GM18873 (cell line): Measurements from ENCODE around the gene SPATC1L.

Source experiments
- ATAC-seq: cut with Tn5 transposase; IDR thresholded peaks from one replicate; pipeline ENCODE4 v1.9.1; 2021; ENCODE audit warnings: mild to moderate bottlenecking, moderate library complexity, moderate number of reproducible peaks; ENCODE audit not compliant: unreplicated experiment, low FRiP score

SPATC1L gene

DNA sequence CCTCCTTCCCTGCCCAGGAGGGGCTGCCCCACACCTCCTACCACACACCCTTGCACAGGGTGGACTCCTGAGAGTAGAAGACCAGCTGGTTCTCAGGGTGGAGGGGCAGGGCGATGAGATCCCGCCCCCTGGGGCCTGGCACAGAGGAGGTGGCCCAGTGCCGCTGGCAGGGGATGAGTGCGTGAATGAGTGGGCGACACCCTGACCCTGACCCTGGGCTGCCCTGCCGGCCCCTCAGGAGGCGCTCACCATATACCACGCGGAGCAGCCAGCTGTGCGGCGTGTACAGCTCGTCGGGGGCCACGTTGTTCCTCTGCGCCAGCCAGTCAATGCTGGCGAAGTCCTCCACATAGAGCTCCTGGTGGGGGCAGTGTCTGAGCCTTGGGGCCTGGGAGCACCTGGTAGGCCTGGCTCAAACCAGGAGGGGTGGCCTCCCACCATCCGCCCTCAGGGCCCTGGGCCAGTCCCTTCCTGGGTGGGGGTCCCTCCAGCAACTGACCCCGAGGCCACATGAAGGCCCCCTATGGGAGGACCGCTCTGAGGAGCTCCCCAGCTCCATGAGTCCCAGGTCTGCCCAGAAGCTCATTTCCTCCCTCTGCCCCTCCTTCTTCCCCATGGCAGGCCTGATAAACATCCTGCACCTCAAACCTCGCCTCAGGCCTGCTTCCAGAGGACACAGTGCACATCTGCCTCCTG, 31.3 kb upstream of the SPATC1L start:
- no peak for ATAC-seq

DNA sequence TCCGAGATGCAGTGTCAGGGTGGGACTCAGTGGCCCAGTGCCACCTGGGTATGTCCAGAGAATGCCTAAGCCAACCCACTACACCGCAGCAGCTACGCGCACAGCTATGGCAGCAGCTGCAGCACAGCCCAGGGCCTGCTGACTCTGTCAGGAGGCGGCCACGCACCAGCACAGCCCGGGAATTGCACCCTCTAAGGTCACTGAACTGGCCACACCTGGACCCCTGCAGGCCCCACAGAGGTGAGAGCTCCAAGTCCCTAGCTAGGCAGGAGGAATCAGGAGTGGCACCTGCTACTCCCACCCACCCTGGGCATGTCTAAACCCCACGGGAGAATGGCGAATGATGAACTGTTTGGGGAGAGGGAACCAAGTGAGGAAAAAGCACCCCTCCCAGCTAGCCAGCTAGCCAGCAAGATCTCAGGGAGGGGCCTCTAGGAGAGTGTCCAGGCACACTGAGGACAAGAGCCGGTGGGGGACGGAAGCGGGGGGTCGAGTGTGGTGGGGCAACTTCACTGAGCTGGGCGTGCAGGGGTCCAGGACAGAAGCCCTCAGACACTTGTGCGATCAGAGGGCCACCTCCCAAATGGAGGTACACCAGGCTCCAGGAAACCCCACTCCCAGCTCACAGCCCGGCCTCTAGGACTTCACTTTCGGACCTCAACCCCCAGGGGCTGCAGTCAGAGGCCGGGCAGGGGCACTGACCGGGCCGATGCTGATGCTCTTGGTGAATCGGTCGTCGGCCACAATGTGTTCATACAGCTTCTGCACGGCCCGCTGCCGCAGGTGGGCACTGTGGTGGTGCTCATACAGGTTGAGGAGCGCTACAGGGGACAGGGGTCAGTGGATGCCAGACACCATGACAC, 30.4 kb upstream of the SPATC1L start:
- ATAC-seq = no peak

DNA sequence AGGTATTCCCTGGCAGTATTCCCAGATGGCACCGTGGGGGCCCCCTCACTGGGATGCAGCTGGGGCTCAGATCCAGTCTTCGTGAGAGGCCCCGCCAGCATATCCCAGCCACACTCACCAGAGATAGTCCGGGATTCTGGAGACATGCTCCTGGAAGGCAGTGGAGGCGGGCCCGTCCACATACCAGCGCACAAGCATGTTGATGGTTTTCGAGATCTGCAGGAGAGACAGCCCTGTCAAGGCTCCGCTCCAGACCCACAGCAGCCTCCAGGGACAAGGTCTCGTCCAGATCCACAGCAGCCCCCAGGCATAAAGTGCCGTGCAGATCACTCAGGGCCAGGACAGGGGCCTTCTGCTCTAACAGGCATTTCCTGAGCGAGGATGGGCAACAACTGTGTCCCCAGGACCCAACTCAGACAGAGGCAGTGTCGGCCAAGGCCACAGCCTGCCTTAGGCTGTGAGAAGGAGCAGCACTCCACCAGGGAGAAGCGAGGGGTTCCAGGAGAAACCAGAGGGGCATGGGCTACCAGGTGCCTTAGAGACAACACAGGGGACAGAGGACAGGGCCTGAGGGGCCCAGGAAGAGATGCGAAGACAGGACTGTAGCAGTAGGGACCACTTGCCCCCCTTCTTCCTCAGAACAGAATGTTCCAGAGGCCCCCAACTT, 29.5 kb upstream of the SPATC1L start:
- no peak for ATAC-seq

DNA sequence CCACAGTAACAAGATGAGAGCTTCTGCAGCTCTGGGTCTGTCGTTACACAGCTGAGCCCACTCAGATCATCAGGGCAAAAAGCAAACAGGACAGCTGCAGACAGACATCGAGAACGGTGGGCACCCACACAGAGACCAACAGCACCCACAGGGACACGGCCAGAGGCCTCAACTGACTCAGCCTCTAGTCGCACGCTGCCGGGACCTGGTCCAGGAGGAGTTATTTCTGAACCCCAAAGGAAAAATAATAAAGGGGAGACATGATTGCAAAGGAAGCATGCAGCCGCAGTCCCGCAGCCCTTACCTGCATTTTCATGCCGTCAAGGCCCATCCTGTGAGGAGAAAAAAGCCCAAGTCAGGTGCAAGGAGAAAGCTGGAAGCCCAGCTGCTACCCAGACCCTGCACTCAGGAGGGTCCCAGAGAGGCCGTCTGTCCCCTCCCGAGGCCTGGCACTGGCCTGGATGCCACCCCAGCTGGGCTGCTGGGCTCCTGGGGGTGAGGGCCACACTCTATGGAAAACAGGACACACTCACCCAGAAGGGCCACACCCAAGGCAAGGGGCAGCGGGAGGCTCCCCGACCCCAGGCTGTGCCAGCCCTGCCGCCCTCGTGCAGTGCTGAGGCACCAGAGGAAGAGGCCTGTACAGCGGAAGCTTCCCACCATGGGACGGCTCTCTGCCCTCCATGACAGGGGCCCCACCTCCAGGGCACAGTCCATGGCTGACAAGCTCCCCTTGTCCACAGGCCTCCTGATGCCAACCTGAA, 28.6 kb upstream of the SPATC1L start:
- no peak for ATAC-seq

DNA sequence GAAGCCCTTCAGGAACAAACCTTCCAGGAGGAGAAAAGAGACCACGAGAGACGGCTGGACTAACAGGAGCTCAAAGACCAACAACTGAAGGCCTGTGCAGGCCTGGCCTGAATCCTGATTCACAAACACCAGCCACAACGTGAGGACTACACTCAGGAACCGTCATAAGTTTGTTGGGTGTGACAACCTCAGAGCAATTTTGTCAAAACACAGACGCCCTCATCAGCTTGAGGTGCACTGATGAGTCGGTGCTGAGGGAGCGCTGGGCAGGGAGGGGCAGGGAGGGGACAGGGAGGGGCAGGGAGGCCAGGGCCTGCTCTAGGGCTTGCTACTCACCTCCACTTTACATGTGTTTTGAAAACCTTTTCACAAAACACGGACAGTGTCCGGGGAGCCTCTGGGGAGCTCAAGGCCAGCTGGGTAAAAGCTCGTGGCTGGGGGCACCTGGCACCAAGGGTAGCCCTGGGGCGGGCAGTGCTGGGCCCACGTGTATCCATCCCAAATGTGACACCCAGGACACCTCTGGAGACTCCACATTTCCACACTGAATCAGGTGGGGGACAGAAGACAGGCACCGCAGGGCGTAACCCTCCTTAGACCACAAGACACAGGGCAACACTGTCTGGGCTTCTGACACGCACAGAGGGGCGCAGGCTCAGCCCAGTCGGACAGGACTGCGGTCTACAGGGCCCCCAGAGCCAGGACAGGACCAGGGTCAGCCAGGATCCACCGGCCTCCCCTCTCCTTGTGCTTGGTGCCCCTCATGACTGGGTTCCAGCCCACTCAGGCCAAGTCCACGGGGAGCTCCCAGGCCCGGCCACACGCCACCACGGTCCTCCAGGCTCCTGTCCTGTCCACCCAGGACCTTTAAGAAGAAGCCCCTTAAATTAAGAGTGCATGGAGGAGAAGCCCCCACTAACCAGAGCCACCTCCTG, 27.8 kb upstream of the SPATC1L start:
- no peak for ATAC-seq

DNA sequence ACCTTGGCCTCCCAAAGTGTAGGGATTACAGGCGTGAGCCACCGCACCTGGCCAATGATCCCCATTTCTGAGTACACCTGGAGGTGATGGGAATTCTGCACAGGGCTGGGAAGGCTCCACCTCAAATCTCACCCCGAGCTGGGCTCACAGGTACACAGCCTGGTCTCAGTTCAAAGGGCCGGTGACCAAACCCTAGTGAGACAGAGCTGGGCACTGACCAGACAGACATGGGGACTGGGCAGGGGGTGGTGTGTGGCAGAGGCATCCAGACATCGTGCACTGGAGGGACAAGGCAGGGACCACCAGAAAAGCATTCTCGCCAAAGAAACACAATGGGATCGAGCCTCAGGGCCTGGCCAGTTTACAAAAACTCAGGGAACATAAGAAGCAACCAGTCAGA, 27.1 kb upstream of the SPATC1L start:
- no peak for ATAC-seq

DNA sequence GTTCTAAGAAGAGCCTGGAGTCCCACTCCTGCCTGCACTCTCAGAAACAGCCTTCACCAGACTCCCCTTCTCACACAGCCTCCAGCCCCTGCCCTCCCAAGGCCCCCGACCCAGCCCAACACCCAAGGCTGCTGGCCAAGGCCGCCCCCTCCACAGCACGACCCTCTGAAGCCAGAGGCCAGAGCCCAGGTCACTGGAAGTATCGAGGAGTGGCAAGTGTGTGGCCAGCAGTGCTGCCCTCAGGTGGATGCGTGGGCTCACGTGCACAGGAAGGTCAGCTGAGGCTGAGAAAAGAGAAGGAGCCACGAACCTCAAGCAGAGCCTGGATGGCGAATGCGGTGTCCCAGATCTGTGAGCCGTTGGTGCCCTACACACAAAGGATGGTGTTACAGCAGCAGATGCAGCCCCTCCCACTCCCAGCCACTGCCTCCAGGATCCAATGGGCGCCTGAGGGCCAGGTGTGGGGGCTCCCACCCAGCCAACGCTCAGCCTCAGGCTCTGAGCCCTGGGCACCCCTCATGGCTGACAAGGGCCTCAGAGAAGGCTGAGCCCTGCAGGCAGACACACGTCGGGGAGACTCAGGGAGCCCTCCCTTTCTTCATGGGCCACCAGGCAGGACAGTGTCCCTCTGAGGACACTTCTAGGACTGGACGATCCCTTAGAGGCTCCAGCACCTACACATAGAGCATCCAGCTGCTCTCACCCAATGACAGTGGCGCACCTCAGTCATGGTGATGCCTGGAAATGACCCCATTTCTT, 26.3 kb upstream of the SPATC1L start:
- ATAC-seq = no peak

DNA sequence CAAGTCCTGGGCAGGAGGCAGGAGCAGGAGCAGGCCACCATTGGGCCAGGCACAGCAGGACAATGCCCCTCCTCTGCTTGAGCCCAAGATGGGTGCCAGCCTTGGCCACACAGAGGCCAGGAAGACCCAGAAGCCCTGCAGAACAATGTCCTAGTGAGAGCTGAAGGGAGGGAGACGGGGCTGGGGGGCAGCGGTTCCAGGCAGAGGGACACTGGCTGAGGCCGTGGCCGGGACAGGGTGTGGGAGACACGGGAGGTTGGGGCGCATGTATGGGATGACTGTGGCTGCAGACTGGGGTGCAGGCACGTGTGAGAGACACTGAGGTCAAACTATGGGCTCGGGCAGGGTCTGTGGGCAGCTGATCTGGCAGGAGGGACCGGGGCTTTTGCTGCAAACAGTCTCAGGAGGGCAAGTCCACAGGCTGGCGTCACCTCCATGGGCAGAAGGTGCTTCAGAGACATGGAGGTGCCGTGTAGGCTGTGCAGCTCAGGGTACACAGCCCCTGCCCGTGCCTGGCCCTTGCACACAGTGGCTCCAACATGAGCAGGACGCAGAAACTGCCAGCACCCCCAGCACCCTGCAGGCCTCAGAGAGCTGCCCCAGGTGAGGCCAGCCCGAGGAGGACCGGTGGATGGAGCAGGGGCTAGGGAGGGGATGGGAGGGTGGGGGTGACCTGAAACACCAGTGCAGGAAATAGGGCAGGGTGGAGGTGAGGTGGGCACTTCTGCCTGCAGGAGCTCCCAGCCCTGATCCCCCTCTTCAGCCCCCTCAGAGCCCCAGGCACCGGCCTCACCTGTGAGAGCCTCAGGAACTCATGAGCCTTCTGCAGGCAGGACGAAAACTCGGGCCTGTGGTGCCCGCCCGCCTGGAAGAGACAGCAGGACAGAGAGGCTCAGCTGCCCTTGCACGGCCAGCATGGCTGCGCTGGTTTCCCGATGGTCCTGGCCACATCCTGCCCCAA, 24.8 kb upstream of the SPATC1L start:
- no peak for ATAC-seq

DNA sequence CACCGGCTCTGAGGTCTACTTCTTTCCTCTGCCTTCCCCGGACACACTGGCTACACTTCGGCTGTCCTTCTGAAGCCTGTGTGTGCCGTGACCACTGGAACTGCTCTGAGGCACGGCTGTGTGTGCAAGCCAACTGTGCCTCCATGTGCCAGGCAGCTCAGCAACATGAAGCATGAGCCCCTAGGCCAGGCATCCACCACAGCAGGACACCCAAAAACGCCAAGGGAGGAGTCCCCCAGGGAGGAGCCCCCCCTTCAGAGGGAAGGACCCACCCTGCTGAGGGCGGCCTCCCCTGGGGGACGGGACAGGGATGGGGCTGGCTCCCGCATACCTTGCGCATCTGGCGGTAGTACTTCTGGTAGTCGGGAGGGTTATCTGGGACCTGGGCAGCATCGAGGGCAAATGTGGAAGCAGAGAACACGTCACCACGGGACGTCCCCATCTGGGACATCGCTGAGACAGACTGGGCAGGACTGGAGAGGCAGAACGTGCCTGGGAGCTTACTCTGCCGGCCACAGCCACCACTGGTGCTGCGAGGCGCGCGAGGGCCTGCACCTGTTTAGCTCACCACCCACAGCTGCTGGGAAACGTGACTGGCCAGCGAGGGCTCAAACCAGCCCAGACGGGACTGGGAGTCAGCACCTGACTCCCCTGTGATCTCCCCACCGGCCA, 23.8 kb upstream of the SPATC1L start:
- ATAC-seq = no peak

DNA sequence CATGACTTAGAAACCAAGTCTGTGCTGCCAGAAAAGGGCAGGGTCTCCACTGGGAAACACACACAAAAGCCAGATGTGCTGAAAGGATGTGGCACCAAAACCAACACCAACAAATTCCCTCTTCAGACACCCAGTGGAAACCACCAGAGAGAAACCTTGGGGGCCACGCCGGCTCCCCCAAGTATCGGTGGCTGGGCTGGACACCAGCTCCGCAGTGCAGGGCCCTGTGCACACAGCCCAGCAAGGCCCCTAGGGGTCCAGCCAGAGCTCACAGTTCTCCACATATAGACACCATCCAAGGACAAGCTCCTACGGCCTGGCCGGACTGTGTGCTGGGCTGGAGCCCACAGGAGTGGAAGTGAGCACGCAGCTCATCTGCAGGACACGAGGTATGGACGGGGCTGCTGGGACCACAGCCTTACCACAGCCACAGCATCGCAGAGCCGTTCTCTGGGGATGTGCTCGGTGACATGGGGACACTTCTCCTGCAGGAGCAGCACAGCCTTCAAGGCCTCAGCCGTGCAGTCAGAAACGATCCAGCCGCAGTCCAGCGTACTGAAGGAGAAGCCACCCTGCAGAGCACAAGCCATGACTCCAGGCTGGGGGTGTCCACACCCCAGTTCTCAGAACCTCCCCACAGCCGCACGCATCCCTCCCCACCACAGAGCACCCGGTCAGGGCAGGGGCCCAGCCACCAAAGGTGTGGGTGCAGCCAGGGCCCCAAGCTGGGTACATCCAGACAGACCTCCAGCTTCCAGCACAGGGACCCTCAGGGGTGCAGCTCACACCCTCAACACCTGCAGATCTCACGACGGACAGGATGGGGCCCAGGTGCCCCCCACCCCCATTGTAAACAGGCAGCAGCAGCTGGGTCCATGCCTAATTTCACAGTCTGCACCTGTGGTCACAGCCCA, 23.0 kb upstream of the SPATC1L start:
- no peak for ATAC-seq

DNA sequence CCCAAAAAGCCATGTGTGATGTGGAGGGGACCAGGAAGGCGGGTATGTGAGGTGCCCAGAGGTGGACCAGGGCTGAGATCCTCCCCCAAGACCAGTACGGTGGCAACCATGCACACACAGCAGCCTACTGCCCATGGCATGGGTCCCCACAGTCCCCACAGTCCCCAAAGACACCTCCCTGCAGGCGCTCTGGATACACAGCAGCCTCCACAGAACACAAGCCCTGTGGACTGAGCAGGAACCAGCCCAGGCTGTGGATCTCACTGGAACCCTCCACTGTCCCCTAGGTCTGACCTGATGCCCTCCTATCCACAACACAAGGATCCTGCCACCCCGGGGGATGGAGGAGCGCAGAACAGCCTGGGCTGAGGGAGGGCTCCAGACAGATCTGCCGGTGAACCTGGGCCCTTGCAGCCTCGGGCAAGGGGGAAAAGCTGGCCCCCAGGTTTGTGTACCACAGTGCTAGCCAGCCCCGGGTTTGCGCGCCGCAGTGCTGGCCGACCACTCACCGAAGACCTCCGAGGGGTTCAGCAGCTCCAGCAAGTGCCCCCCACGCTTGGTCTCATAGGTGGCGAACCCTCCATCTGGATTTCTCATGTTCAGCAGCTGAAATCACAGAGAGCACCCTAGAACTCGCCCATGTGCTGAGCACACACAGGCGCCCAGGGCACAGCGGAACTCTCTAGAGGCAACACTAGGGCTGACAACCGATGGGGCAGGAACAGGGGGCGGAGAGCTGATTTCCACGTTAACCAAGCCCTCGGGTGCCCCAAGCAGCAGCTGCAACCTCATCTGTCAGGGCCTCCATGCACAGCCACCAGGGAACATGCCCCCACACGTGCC, 22.1 kb upstream of the SPATC1L start:
- no peak for ATAC-seq

DNA sequence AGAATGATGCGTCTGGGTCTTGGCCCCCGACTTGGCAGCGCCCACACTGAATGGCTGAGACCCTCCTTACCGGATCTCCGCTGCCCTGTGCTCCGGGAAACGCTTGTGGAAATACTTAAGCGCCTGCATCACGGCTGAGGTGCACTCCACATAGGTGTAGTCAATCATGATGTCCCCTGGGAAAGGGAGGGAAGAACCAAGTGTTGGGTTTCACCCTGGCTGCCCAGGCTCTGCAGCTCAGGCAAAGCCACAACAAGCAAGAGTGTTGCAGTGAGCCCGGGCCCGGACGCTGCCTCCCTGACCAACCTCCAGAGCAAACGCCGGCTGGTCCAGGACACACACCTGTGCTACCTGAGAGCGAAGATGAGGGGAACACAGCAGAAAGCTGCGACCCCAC, 21.5 kb upstream of the SPATC1L start:
- no peak for ATAC-seq

DNA sequence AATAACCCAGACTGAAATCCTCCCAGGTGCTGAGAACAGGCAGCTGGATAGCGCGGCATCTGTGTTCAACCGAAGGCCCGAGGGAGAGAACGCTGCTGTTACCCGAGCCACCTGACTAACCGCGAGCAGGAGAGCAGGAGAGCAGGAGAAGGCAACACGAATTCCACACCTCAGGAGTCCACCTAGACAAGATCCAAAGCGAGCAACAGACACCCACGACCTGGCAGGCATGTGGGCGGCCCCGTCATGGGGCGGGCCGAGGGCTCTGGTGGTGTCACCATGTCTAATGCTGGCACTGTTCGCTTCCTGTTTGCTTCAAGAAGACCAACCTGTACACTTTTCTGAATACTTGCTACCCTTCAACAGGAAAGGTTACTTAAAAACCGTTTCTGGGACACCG, 20.9 kb upstream of the SPATC1L start:
- ATAC-seq = no peak

DNA sequence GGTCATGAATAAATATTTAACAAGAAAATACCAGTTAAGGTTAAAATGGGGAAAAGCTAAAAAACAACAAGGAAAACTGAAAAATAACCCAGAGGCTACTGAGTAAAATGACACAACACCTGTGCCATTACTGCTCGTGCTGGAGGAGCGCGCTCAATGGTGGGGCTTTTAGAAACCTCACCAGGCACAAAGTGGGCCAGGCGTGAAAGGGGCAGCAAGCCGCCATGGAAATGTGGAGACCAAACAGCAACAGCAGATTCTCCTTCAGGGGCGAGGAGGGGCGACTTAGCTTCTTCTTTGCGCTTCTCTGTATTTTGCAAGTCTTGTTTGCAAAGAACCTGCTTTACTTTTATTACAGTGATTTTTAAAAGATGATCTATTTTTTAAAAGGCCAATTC, 18.9 kb upstream of the SPATC1L start:
- no peak for ATAC-seq

DNA sequence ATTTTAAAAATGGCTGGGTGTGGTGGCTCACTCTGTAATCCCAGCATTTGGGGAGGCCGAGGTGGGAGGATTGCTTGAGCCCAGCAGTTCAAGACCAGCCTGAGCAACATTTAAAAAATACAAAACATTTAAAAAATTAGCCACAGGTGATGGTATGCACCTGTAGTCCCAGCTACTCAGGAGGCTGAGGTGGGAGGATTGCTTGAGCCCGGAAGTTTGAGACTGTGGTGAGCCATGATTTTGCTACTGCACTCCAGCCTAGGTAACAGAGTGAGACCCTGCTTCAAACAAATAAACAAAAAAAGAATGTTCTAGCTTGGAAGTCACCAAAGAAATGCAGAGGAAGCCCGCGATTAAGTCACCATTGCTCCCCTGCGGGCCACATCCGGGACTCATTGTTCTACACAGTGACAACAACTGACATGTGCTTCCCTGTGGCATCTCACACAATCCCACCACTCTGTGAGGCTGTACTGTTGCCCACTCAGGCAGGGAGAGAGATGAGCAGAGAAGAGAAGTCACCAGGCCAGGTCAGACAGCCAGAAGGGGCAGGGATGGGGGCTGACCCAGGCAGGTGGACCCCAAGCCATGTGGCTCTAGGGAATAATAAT, 18.4 kb upstream of the SPATC1L start:
- no peak for ATAC-seq
